Measurements from ENCODE around the gene AP1M2.

DNA sequence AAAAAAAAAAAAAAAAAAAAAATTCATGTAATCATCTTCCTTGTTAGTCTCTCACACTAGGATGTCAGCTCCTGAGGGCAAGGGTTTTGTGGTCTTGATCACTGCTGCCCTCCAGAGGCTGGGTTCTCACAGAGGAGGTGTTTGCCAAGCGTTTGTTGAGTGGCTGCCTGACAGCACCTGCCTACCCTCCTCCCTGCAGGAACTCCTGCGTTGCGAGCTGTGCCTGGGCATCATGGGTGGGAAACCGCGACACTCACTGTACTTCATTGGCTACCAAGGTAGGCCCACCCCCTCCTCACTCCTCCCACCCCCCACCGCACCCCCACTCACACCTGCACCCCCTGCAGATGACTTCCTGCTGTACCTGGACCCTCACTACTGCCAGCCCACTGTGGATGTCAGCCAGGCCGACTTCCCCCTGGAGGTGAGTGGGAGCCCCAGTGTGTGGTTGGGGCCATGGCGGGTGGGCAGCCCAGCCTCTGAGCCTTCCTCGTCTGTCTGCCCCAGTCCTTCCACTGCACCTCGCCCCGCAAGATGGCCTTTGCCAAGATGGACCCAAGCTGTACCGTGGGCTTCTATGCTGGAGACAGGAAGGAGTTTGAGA is 35.3 kb downstream of the AP1M2 start:
- TF ChIP-seq, protein P1, sequence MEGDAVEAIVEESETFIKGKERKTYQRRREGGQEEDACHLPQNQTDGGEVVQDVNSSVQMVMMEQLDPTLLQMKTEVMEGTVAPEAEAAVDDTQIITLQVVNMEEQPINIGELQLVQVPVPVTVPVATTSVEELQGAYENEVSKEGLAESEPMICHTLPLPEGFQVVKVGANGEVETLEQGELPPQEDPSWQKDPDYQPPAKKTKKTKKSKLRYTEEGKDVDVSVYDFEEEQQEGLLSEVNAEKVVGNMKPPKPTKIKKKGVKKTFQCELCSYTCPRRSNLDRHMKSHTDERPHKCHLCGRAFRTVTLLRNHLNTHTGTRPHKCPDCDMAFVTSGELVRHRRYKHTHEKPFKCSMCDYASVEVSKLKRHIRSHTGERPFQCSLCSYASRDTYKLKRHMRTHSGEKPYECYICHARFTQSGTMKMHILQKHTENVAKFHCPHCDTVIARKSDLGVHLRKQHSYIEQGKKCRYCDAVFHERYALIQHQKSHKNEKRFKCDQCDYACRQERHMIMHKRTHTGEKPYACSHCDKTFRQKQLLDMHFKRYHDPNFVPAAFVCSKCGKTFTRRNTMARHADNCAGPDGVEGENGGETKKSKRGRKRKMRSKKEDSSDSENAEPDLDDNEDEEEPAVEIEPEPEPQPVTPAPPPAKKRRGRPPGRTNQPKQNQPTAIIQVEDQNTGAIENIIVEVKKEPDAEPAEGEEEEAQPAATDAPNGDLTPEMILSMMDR (IDR thresholded peaks at IDR 0.05), result peak in 4 of 6 experiments; percentile 9 to 50 (median 23)
- no peak for TF ChIP-seq POLR2A (IDR thresholded peaks at IDR 0.05)

All from esophagus squamous epithelium (tissue), 4 donors.